DOHH2 (cell line): ENCODE data around the gene CCR5AS.
A peak's percentile ranks its signal among the peaks of the same experiment; 100 is the strongest.

Source experiments
- H3F3A ChIP-seq: fragments of 200-600 bp; sonication (generic), shearing (Covaris generic); 2 replicates; pipeline ENCODE4 v1.6.0; 2016; ENCODE audit warnings: antibody characterized with exemption, mild to moderate bottlenecking; ENCODE audit not compliant: control insufficient read depth, insufficient read depth
- H3K27ac ChIP-seq: fragments of 200-600 bp; sonication (generic); 2 replicates; pipeline ENCODE4 v1.5.1; 2014; ENCODE audit warnings: low read depth, mild to moderate bottlenecking, low read length, moderate library complexity
- H3K27me3 ChIP-seq: fragments of 200-600 bp; sonication (generic); 2 replicates; pipeline ENCODE4 v1.6.1; 2014; ENCODE audit warnings: mild to moderate bottlenecking, low read length, mixed read lengths; ENCODE audit not compliant: control insufficient read depth
- H3K36me3 ChIP-seq: fragments of 200-600 bp; sonication (generic); 2 replicates; pipeline ENCODE4 v1.6.1; 2014; ENCODE audit warnings: mild to moderate bottlenecking, low read length, moderate library complexity, mixed read lengths; ENCODE audit not compliant: control insufficient read depth
- H3K4me1 ChIP-seq: fragments of 200-600 bp; sonication (generic); 2 replicates; pipeline ENCODE4 v1.6.1; 2014; ENCODE audit warnings: mild to moderate bottlenecking, low read length, mixed read lengths; ENCODE audit not compliant: control insufficient read depth
- H3K4me2 ChIP-seq: fragments of 200-600 bp; sonication (generic); 2 replicates; pipeline ENCODE4 v1.6.0; 2014; ENCODE audit warnings: mild to moderate bottlenecking, low read length, moderate library complexity
- H3K4me3 ChIP-seq: fragments of 200-600 bp; sonication (generic); 2 replicates; pipeline ENCODE4 v1.5.1; 2014; ENCODE audit warnings: mild to moderate bottlenecking, low read length, mixed read lengths
- H3K79me2 ChIP-seq: fragments of 200-600 bp; sonication (generic); 2 replicates; pipeline ENCODE4 v1.6.1; 2014; ENCODE audit warnings: mild to moderate bottlenecking, low read length, mixed read lengths; ENCODE audit not compliant: control insufficient read depth
- H3K9me2 ChIP-seq: fragments of 200-600 bp; sonication (generic); replicated peaks from 2 replicates; pipeline ENCODE4 v1.6.1; 2014; ENCODE audit warnings: mild to moderate bottlenecking, low read length, mixed read lengths; ENCODE audit not compliant: control insufficient read depth
- H3K9me3 ChIP-seq: fragments of 200-600 bp; sonication (generic); 2 replicates; pipeline ENCODE4 v1.6.1; 2014; ENCODE audit warnings: antibody characterized with exemption, low read length, mixed read lengths; ENCODE audit not compliant: control insufficient read depth, insufficient read depth
- H4K20me1 ChIP-seq: fragments of 200-600 bp; sonication (generic); 2 replicates; pipeline ENCODE4 v1.6.0; 2014; ENCODE audit warnings: low read depth, mild to moderate bottlenecking, antibody characterized with exemption, low read length, moderate library complexity; ENCODE audit not compliant: control insufficient read depth, insufficient read depth
- CTCF ChIP-seq: fragments of 200-600 bp; sonication (generic); IDR thresholded peaks from one replicate; pipeline ENCODE4 v1.5.1; 2014; ENCODE audit warnings: antibody characterized with exemption, mild to moderate bottlenecking, low read depth, low read length; ENCODE audit not compliant: poor library complexity, severe bottlenecking
- EZH2phosphoT487 ChIP-seq: fragments of 200-600 bp; sonication (generic); IDR thresholded peaks from 2 replicates; pipeline ENCODE4 v1.6.1; 2017; ENCODE audit warnings: borderline replicate concordance, mild to moderate bottlenecking, antibody characterized with exemption, low read length, moderate library complexity, mixed read lengths

Gene CCR5AS

GRCh38 chr3:46442576-46443530 is 36.0 kb upstream of the CCR5AS start:
- Histone ChIP-seq H3K4me2 (no peak overlapping the region), H3K27ac (no peak overlapping the region), H3K4me1 (peaks cover 16% of the 10 kb centered on the region), H3F3A (no peaks in the 10 kb centered on the region), H3K36me3 (no peaks in the 10 kb centered on the region), H3K9me2 (no peaks in the 10 kb centered on the region), H3K9me3 (no peaks in the 10 kb centered on the region), H3K79me2 (no peaks in the 10 kb centered on the region), H3K27me3 (peaks cover 15% of the 10 kb centered on the region), H3K4me3 (no peak overlapping the region), H4K20me1 (no peaks in the 10 kb centered on the region)
- TF ChIP-seq EZH2phosphoT487 (no peak), CTCF (peak; percentile 61)

GRCh38 chr3:46440531-46441294 is 33.8 kb upstream of the CCR5AS start:
- Histone ChIP-seq H3K27ac (no peak overlapping the region), H3K9me2 (no peaks in the 10 kb centered on the region), H3K79me2 (no peaks in the 10 kb centered on the region), H3K36me3 (no peaks in the 10 kb centered on the region), H3K4me3 (peak overlapping the region; percentile 13; the same call in 1 of the 2 replicates), H4K20me1 (no peaks in the 10 kb centered on the region), H3F3A (no peaks in the 10 kb centered on the region), H3K9me3 (no peaks in the 10 kb centered on the region), H3K27me3 (peaks cover 10% of the 10 kb centered on the region), H3K4me1 (peaks cover 16% of the 10 kb centered on the region), H3K4me2 (peak overlapping the region; percentile 31)
- no peak for TF ChIP-seq EZH2phosphoT487
- TF ChIP-seq CTCF: no peak

- TF ChIP-seq EZH2phosphoT487: no peak
- TF ChIP-seq CTCF: no peak
- Histone ChIP-seq H3K27me3 (peaks cover 14% of the 10 kb centered on the region), H3K27ac (no peak overlapping the region), H3K4me3 (no peak overlapping the region), H3K4me1 (peaks cover 16% of the 10 kb centered on the region), H3K79me2 (no peaks in the 10 kb centered on the region), H3K4me2 (no peak overlapping the region), H3K9me2 (no peaks in the 10 kb centered on the region), H3F3A (no peaks in the 10 kb centered on the region), H3K36me3 (no peaks in the 10 kb centered on the region), H4K20me1 (no peaks in the 10 kb centered on the region), H3K9me3 (no peaks in the 10 kb centered on the region)
These were observed 32.0 kb upstream of the CCR5AS start for GRCh38 chr3:46438831-46439230.
